HUDEP-2 (cell line): ENCODE data around the gene SH3BP5L.
A peak's percentile ranks its signal among the peaks of the same experiment; 100 is the strongest.

Experiments used
- DNase-seq, 76 experiments: peaks; one replicate each; lab custom pipeline; 2025; ENCODE audit not compliant: unreplicated experiment in 76 of 76; lab: John Stamatoyannopoulos, UW

Gene SH3BP5L

DNA sequence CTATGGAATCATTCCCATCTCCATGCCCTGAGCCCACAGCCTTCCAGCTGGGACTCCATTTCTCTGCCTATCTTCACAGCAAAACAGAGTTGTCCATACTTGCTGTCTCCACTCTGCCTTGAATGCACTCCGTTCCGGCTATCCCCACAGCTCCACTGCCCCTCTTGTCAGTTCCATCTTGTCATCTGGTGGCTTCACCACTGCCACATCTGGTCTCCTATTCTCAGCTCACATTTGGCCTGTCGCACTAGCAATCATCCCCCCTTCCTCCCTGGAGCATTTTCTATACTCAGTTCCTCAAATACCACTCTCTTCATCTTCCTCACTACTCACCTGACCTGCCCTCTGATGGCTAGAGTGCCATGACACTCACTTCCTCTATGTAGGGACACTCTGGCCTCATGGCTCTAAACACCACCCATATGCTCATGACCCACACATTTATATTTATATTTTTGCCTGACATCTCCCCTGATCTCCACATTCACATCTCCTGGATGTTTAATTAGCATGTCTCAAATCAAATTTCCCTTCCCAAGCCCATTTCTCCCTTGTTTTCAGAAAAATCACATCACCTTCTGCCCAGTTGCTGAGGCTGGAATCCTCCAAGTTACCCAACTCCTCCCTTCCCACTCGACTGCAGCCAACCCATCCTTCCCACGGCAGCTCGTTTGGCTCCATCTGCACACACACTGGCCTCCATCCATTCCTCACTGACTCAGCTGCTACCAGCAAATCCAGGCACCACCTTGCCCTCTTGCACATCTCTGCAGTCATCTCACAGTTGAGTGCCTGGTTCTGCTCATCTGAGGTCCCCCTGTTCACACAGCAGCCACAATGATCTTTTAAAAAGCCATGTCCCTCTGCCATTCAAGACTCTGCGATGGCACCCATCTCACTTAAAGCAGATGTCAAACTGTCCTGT is 27.0 kb upstream of the SH3BP5L start:
- DNase-seq, result no peak

DNA sequence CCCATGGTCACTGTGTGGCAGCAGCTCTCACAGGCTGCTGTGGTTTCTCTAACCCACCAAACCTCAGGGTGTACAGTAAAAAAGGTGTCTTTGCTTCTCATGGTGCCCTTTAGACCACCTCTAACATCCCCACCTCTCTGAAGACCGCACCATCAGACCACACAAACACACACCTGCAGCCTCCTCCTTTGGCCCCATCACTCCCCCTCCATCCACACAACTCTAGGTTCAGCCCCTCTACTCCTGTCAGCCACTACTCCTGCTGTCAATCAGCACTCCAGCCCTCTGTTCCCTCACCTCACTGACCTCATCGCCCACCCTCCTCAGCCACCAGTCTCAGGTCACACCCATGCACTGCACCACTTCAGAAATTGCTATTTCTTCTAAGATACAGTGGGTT is 25.7 kb upstream of the SH3BP5L start:
- DNase-seq, result no peak

DNA sequence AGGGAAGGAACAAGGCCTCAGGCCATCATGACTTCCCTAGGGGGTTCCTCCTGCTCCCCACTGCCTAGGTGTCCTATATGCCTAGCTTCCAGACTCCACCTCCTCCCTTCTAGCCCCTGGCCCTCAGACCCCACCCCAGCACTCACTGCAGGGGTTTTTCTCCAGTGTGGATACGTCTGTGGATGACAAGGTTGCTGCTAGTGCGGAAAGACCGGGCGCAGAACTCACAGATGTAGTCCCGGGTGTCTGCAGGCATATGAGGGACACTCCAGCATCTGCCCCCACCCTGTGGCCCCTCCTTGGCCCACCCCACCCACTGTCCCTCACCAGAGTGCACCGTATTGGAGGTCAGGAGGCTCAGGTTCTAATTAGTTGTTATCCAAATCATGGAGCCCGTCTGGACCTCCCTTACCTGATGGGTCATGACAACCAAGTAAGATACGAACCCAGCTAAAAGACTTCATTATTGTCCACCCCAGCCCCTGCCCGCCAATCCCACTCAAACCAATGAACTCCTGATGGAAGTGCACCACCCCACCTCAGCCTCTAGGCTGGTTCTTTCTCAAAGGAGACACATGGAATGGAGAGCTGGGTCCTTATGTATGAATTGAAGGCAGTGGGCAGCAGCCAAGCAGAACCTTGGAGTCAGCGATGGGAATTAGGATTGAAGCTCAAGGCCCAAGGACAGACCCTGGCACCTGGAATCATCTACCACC is 25.0 kb upstream of the SH3BP5L start:
- DNase-seq, result no peak

DNA sequence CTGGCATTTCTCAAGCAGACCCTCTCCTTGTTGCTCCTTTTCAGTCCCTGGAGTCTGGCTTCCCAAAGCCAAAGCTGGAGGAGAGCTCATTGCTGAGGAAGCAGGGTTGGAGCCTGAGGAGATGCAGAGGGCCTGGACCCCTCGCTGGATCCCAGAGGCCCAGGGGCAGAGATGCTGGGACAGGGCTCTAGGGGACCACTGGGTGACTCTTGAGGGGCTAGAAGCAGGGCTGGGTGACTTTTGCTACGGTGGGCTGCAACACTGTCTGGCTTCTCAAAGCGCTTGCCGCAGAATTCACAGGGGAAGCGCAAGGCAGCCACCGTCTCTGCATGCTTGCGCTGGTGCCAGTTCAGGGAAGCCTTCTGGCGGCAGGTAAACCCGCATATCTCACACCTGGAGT is 24.4 kb upstream of the SH3BP5L start:
- DNase-seq, result no peak

DNA sequence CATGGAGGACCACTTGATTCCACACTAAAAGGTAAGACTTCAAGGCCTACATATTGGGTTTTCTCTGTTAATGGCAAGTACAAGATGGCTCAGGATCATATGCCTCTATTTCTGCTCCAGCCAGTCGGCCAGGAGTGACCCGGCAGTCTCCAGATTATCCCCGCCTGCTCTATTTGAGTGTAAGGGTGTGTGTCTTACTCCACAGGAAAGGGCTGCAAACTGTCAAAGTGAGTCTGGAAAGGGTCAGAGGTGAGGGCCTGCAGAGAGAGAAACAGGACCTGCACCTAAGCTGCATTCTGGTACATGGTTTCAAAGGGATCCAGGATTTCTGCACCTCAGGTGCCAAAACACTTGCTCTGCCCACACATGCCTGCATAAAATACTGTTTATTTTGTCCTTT is 23.9 kb upstream of the SH3BP5L start:
- no peak for DNase-seq

DNA sequence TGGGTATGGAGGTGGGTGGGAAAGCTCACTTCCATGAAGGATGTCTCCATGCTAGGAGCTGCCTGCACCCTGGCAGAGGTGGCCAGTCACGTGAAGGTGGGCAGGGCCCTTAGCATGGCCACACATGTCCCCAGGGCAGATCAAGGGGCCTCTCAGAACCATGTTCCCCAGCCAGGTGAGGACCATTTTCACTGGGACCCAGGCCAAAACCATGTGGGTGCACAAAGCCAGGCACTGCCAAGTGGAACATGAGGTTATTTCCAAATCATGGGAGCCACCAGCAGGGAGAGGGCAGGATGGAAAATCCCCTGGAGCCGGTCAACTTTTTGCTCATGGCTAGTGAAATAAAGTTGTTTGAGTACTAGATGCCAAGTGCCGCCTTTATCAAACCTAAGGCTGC is 23.4 kb upstream of the SH3BP5L start:
- DNase-seq, result no peak

DNA sequence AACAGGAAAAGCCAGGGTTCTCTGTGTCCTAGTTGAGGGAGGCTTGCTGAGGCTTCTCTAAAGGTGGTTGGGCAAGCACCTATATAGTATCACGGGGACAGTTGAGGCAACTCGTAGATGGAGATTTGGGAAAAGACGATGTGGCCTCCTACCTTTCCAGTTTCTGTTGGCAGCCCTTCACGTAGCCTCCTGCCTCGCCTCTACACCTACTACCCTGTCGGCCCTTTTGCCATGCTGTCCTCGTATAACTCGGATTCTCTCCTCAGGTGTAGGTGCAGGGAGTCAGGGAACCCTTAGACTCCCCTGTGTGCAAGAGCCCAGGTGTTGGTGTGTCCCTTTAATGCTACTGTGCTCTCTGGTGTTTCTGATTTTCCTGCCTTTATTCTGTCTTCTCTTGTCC is 22.9 kb upstream of the SH3BP5L start:
- no peak for DNase-seq

DNA sequence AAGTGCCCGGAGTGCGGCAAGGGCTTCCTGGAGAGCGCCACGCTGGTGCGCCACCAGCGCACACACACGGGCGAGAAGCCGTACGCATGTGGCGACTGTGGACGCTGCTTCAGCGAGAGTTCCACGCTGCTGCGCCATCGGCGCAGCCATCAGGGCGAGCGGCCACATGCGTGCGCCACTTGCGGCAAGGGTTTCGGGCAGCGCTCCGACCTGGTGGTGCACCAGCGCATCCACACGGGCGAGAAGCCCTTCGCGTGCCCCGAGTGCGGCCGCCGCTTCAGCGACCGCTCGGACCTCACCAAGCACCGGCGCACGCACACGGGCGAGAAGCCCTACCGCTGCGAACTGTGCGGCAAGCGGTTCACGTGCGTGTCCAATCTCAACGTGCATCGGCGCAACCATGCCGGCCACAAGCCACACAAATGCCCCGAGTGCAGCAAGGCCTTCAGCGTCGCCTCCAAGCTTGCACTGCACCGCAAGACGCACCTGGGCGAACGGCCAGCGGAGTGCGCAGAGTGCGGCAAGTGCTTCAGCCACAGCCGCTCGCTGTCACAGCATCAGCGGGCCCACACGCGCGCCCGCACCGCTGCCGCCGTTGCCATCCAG is 22.3 kb upstream of the SH3BP5L start:
- DNase-seq, result no peak

DNA sequence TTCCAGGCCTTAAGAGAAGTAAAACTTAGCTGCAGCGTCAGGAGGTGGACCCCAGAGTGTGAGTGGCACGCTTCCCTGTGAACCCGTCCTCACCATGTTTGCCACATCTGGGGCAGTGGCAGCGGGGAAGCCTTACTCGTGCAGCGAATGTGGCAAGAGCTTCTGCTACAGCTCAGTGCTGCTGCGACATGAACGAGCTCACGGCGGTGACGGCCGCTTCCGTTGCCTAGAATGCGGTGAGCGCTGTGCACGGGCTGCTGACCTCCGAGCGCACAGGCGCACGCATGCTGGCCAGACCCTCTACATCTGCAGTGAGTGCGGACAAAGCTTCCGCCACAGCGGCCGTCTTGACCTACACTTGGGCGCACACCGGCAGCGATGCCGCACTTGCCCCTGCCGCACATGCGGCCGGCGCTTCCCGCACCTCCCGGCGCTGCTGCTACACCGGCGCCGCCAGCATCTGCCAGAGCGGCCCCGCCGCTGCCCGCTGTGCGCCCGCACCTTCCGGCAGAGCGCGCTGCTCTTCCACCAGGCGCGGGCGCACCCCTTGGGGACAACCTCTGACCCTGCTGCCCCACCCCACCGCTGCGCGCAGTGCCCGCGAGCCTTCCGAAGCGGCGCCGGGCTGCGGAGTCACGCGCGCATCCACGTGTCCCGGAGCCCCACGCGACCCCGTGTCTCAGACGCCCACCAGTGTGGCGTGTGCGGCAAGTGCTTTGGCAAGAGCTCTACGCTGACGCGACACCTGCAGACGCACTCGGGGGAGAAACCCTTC is 21.7 kb upstream of the SH3BP5L start:
- DNase-seq, result no peak

DNA sequence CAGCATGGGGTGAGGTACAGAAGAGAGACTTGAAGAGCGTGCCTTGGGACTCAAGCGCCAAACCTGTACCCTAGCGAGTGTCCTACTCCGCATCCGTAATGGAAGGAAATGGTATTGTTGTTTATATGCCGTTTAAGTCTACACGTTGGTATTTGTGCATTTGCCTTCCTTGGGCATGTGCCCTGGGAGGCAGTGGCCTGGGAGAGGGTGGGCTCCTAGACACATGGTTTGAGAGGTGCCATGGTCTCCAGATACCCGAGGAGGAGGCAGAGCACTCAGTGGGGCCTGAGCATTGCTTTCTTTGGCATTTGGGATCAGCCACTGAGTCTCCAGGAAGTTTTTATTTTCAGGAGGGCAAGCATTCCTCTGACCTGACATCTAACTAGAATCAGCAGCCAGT is 18.8 kb upstream of the SH3BP5L start:
- DNase-seq, result no peak

DNA sequence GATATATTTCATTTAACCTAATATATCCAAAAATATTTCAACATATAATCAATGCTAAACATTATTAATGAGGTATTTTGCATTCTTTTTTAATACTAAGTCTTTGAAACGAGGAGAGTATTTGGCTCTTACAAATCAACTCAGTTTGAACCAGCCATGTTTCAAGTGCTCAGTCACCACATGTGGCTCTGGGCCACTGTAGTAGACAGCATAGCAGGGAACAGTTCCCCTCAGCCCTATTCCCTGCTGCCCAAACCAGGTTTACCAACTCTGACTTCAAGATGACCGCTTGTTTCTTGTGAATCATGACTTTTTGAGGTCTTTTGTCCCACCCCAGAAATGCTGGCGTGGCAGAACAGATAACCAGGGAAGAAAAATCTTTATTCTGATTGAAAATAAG is 18.0 kb upstream of the SH3BP5L start:
- no peak for DNase-seq

DNA sequence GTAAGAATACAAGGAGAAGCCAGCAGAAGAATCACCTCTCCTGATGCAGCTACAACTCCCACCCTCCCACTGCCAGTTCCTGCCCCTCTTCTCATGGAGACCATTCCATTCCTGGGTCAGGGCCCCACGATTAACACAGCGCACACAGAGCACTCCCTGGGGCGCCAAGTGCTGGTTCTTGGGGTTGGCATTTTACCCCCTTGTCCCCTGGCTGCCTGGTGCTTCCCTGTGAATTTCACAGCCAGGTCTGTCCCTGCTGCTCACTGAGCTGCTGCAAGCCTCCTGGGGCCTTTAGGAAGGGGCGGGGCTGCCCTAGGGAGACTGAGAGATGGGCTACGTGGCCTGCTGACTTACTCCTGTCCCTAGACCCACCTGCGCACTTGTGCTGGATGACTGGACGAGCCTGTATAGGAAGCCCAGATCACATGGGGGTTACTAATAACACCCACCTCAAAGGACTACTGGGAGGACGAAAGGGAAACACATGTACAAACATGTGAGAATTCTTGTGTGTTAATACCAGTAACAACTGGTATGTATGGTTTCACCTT is 17.1 kb upstream of the SH3BP5L start:
- no peak for DNase-seq

DNA sequence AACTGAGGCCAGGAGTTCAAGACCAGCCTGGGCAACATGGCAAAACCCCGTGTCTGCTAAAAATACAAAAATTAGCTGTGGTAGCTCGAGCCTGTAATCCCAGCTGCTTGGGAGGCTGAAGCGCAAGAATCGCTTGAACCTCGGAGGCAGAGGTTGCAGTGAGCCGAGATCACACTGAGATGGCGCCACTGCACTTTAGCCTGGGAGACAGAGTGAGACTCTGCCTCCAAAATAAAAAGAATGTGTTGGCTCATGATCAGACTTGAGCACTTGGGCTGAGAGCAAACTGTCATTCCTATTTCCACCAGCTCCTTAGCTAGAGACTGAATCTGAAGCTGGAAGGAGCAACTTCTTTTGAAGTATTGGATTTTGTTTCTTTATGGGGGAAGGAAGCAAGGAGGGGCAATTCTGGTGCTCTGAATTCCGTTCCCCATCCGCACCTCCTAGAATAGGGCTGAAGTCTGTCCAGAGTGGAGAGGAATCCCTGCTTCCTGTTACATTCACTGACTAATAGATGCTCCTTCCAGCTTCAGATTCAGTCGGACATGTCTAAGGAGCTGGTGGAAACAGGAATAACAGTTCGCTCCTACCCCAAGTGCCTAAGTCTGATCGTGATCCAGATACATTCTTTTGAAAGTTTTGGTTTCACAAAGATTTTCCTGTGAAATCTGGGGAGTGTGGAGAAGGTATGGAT is 16.1 kb upstream of the SH3BP5L start:
- peak in 41 of 76 experiments; percentile 8 to 66 (median 35) for DNase-seq

DNA sequence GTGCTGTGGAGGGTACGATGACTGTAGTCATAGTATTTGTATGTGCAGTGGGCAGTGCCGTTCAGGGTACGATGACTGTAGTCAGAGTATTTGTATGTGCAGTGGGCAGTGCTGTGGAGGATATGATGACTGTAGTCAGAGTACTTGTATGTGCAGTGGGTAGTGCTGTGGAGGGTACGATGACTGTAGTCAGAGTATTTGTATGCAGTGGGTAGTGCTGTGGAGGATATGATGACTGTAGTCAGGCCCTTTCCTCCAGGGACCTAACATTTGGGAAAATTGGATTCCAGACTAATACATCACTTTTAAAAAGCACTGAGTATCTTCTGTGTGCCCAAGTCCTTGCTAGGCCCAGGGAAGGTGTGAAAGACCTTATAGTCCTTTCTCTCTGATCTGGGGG is 15.2 kb upstream of the SH3BP5L start:
- no peak for DNase-seq

DNA sequence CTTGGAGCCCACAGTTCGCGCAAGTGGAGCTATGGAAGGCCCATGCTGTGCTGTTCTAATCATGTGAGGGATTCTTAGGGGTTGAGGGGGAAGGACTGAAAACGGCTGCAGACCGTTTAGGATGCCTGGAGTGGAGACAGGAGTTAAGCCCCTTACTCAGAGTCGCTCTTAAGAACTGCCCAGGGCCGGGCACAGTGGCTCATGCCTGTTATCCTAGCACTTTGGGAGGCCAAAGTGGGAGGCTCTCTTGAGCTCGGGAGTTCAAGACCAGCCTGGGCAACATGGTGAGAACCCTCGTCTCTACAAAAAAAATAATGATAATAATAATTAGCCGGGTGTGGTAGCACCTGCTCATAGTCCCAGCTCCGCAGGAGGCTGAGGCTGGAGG is 13.4 kb upstream of the SH3BP5L start:
- no peak for DNase-seq

DNA sequence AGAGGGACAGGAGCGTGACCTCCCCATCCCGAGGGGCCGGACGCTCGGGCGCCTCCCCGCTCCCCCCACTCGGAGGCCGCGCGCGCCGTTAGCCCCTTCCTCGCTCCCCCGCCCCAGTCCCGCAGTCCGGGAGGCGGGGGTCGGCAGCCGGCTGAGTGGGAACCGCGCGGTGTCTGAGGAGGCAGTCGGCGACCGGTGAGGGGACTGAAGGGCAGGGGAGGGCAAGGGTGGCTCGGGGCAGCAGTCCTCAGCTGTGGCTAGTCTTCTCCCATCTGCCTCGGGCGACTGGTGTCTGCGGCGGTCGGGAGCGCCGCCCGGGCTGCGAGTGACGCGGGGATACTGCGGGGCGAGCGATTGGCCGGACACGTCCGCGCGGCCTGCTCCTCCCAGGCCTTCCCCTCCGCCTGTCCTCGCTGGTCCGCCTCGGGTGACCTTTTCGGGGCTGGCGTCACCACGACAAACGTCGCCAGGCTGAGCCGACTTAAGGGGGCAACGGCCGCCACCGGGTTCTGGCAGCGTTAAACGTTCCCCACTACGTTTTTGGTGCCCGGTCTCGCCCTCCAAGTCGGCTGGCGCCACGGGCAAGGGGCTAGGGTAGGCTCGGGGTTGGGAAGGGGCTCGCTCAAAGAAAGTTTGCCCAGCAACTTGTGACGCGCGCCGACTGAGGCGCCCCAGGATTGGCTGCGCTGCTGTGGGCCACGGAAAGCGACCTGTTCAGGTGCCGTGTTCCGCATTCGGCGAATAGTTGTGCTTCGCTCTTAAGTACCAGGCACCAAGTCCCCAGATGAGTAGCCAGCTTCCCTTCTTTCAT is 12.8 kb upstream of the SH3BP5L start:
- peak in 74 of 76 experiments; percentile 42 to 92 (median 79) for DNase-seq

DNA sequence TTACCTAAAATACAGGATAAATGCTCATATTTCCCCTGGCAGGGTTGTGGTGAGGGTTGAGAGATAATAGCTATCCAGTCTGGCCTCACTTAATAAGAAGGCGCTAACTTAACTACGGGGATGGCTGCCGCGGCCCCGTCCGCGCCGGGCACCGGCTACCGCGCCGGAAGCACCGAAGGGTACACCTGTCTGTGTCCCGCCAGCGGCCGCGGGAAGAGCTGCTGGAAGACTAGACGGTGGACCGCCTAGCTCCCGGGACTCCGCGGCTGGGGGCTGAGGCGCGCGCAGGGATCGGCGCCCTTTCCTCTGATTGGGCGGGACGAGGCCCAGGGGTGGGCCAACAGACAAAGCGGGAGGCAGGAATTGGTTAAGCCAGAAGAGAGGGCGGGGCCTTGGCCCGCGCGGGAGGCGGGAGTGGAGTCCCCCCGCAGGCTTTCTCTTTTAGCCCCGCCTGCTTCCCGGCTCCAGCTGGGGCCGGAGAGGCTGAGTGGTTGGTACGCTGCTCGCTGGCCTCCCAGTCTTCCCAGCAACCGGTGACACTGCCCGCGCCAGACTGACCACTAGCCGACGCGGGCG is 12.2 kb upstream of the SH3BP5L start, which contains the start of gene ZNF672:
ZNF672 (plus strand) TSS at position 444 of the 576 bp plus-strand sequence. CDS start 9,051 bp downstream, outside the sequence.
- peak in 75 of 76 experiments; percentile 36 to 98 (median 95) for DNase-seq

DNA sequence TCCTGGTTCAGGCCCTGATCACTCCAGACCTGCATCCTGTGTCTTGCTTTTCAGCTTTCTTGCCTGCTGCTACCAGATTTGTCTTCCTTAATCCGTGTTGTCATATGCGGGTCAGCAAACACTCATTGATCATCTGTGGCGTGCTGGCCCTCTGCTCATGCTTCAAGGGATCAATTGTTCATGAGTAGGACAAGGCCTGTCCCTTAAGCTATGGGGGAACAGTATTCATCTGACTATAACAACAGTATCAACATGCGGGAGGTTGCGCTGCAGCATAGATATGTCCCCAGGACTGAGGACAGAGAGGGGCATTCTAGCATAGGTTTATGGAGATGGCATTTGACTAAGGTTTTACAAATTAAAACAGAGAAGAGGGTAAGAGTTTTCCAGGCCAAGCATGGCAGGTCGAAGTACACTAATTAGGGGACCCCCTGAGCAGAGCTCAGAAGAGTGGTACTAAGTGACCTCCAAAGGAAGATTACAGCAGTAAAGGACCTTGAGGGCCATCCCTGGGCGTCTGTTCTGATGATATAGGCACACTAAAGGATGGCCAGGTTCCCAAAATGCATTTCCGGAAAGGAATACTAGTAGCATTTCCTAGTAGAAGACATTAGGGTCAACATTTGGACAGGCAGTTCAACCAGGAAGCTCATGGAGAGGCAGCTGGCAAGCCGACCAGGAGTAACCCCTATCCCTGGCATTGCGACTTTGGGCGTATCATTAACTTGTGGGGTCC is 11.5 kb upstream of the SH3BP5L start:
- DNase-seq, result peak in 2 of 76 experiments; percentile 5 to 36
